ENCODE measurements around the gene TANGO6.

Gene TANGO6

DNA sequence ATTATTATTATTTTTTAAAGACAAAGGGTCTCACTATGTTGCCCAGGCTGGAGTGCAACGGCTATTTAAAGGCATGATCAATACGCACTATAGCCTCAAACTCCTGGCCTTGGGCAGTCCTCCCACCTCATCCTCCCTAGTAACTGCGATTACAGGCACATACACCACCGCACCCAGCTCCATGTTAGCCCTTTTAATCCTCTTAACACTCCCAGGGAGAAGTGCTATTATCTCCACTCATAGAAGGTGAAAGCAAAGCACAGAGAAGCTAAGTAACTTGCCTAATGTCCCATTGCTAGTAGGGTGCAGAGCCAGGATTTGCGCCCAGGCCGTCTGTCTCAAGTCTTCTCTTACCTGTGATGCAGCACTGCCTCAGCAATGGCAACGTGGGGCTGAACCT, 267.1 kb downstream of the TANGO6 start:
- Histone ChIP-seq H3K4me3 (ENCODE audit: low read length in 2 of 2) (no peak overlapping the region), H3K27me3 (ENCODE audit: control insufficient read depth in 1 of 2, insufficient read depth in 2 of 2, low read length in 2 of 2) (peaks cover 26 to 37% of the 10 kb centered on the region in 2 donors), H3K9ac (ENCODE audit: low read length in 2 of 2) (no peak overlapping the region), H3K4me1 (ENCODE audit: control insufficient read depth, insufficient read depth, low read length) (peaks cover 23% of the 10 kb centered on the region), H3K36me3 (ENCODE audit: control insufficient read depth in 2 of 2, insufficient read depth in 2 of 2, low read length in 2 of 2) (peaks cover 16 to 31% of the 10 kb centered on the region in 2 donors), H3K9me3 (ENCODE audit: control insufficient read depth in 2 of 2, low read length in 2 of 2) (no peaks in the 10 kb centered on the region), H3K27ac (ENCODE audit: low read length) (no peak overlapping the region)

DNA sequence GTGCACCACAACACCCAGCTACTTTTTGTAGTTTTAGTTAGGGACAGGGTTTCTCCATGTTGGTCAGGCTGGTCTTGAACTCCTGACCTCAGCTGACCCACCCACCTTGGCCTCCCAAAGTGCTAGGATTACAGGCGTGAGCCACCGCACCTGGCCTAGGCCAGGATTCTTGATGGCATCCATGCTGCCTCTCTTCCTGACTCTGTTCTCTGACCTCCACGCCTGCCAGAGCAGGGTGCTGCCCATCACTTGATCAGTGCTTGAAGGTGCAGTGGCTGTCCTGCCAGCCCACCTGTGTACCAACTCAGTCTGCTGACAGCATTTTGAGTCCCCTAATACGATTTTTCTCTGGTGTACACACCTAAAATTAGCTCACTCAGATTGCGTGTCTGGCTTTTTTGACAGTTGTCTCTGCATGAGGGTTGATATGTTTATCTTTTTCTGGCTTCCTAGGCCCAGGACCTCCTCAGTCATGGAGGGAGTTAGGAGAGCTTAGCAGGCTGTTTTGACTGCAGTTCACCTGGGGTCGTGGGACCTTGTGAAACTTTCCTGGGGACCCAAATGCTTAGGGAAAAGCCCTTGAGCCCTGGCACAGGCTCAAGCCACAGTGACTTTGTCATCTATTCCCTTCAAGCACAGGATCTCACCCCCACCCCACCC, 268.0 kb downstream of the TANGO6 start:
- no peak overlapping the region for H3K4me3 ChIP-seq (ENCODE audit: low read length in 2 of 2)
- peaks cover 18 to 34% of the 10 kb centered on the region in 2 donors for H3K36me3 ChIP-seq (ENCODE audit: control insufficient read depth in 2 of 2, insufficient read depth in 2 of 2, low read length in 2 of 2)
- no peak overlapping the region for H3K27ac ChIP-seq (ENCODE audit: low read length)

DNA sequence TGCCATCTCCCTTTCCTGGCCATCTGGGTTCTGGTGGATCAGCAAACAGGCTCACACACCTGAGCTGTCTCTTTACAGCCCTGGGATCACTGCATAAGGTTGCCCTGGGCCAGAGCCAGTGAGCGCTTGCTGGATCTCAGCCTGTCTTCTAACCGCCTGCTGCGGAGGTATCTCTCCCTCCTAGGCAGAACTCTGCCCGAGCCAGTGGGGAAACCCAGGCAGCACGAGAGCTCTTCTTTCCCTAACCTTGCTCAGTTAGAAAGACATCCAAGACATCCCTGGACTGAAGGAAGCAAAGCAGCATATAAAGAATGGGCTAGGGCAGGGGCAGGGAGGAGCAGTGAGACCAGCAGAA, 268.5 kb downstream of the TANGO6 start:
- H3K27me3 ChIP-seq (ENCODE audit: control insufficient read depth in 1 of 2, insufficient read depth in 2 of 2, low read length in 2 of 2) = peaks cover 25 to 32% of the 10 kb centered on the region in 2 donors
- H3K4me3 ChIP-seq (ENCODE audit: low read length in 2 of 2) = no peak overlapping the region
- peaks cover 19 to 38% of the 10 kb centered on the region in 2 donors for H3K36me3 ChIP-seq (ENCODE audit: control insufficient read depth in 2 of 2, insufficient read depth in 2 of 2, low read length in 2 of 2)
- peaks cover 17% of the 10 kb centered on the region for H3K4me1 ChIP-seq (ENCODE audit: control insufficient read depth, insufficient read depth, low read length)
- no peak overlapping the region for H3K9ac ChIP-seq (ENCODE audit: low read length in 2 of 2)
- H3K27ac ChIP-seq (ENCODE audit: low read length) = no peak overlapping the region
- no peaks in the 10 kb centered on the region for H3K9me3 ChIP-seq (ENCODE audit: control insufficient read depth in 2 of 2, low read length in 2 of 2)

More for the DNA sequence above, 268.0 kb downstream of the TANGO6 start:
- Histone ChIP-seq H3K9me3 (ENCODE audit: control insufficient read depth in 2 of 2, low read length in 2 of 2) (no peaks in the 10 kb centered on the region), H3K9ac (ENCODE audit: low read length in 2 of 2) (no peak overlapping the region), H3K27me3 (ENCODE audit: control insufficient read depth in 1 of 2, insufficient read depth in 2 of 2, low read length in 2 of 2) (peaks cover 26 to 37% of the 10 kb centered on the region in 2 donors), H3K4me1 (ENCODE audit: control insufficient read depth, insufficient read depth, low read length) (peaks cover 20% of the 10 kb centered on the region)

DNA sequence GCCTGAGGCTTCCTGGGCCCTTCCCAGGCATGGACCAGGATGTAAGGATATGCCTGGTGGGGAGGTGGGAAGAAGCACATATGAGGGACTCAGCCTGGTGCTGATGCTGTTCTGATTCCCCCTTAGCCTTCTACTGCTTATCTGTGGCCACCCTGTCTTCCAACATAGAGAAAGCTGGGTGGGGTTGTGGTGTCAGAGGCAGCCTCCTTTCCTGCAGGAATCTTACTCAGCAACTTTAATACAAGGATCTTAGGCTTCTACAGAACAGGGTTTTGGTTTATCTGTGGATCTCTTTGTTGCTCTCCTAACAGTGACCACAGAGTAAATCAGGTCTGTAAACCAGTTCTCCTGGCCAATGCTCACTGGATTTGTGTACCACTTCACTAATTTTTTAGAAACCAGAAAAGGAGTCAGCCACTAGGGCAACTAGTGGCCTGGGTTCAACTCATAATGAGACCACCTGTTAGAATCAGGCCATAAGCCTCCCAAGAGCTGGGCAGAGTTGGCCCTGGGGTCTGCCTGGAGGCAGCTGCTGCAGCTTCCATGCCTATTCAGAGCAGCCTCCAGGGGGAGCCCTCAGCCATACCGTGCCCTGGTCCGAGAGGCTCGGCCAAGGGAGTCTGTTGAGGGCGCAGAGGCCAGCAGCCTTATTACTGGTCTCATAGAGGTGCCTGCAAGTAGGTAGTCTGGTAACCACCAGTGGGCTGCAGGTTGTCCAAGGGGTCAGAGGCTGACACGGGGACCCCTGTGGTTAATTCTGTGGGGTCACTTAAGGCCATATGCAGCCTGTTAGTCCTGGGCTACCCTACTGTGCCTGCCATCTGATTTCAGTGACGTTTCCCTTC, 269.2 kb downstream of the TANGO6 start:
- H3K9me3 ChIP-seq (ENCODE audit: control insufficient read depth in 2 of 2, low read length in 2 of 2) = no peaks in the 10 kb centered on the region
- peaks cover 20 to 26% of the 10 kb centered on the region in 2 donors for H3K27me3 ChIP-seq (ENCODE audit: control insufficient read depth in 1 of 2, insufficient read depth in 2 of 2, low read length in 2 of 2)
- H3K36me3 ChIP-seq (ENCODE audit: control insufficient read depth in 2 of 2, insufficient read depth in 2 of 2, low read length in 2 of 2) = peaks cover 20 to 40% of the 10 kb centered on the region in 2 donors
- peaks cover 11% of the 10 kb centered on the region for H3K4me1 ChIP-seq (ENCODE audit: control insufficient read depth, insufficient read depth, low read length)
- H3K9ac ChIP-seq (ENCODE audit: low read length in 2 of 2) = no peak overlapping the region
- no peak overlapping the region for H3K27ac ChIP-seq (ENCODE audit: low read length)
- H3K4me3 ChIP-seq (ENCODE audit: low read length in 2 of 2) = no peak overlapping the region

DNA sequence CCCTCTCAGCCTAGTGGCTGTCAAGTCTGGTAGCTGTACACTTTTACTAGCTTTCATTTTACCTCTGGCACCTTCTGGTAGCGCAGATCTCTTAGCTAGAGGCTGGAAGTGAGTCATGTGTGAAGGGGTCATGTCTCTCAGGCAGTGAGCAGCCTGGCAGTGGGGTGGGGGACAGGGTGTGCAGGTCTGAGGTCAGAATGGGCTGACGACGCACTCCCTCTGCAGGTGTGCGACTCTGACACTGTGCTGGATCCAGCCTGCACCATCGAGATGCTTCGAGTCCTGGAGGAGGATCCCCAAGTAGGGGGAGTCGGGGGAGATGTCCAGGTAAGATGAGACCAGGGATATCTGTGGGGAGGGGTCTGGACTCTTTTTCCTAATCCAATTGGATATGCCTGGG, 269.9 kb downstream of the TANGO6 start:
- Histone ChIP-seq H3K4me1 (ENCODE audit: control insufficient read depth, insufficient read depth, low read length) (peaks cover 4% of the 10 kb centered on the region), H3K9me3 (ENCODE audit: control insufficient read depth in 2 of 2, low read length in 2 of 2) (no peaks in the 10 kb centered on the region), H3K27ac (ENCODE audit: low read length) (no peak overlapping the region), H3K4me3 (ENCODE audit: low read length in 2 of 2) (no peak overlapping the region), H3K9ac (ENCODE audit: low read length in 2 of 2) (no peak overlapping the region), H3K27me3 (ENCODE audit: control insufficient read depth in 1 of 2, insufficient read depth in 2 of 2, low read length in 2 of 2) (peaks cover 14 to 19% of the 10 kb centered on the region in 2 donors), H3K36me3 (ENCODE audit: control insufficient read depth in 2 of 2, insufficient read depth in 2 of 2, low read length in 2 of 2) (peaks cover 27 to 46% of the 10 kb centered on the region in 2 donors)

DNA sequence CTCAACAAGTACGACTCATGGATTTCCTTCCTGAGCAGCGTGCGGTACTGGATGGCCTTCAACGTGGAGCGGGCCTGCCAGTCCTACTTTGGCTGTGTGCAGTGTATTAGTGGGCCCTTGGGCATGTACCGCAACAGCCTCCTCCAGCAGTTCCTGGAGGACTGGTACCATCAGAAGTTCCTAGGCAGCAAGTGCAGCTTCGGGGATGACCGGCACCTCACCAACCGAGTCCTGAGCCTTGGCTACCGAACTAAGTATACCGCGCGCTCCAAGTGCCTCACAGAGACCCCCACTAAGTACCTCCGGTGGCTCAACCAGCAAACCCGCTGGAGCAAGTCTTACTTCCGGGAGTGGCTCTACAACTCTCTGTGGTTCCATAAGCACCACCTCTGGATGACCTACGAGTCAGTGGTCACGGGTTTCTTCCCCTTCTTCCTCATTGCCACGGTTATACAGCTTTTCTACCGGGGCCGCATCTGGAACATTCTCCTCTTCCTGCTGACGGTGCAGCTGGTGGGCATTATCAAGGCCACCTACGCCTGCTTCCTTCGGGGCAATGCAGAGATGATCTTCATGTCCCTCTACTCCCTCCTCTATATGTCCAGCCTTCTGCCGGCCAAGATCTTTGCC, 271.1 kb downstream of the TANGO6 start:
- Histone ChIP-seq H3K9me3 (ENCODE audit: control insufficient read depth in 2 of 2, low read length in 2 of 2) (no peaks in the 10 kb centered on the region), H3K27me3 (ENCODE audit: control insufficient read depth in 1 of 2, insufficient read depth in 2 of 2, low read length in 2 of 2) (peaks cover 3 to 7% of the 10 kb centered on the region in 2 donors), H3K27ac (ENCODE audit: low read length) (no peak overlapping the region), H3K36me3 (ENCODE audit: control insufficient read depth in 2 of 2, insufficient read depth in 2 of 2, low read length in 2 of 2) (peaks cover 34 to 52% of the 10 kb centered on the region in 2 donors), H3K4me3 (ENCODE audit: low read length in 2 of 2) (no peak overlapping the region), H3K9ac (ENCODE audit: low read length in 2 of 2) (no peak overlapping the region), H3K4me1 (ENCODE audit: control insufficient read depth, insufficient read depth, low read length) (peaks cover 6% of the 10 kb centered on the region)

DNA sequence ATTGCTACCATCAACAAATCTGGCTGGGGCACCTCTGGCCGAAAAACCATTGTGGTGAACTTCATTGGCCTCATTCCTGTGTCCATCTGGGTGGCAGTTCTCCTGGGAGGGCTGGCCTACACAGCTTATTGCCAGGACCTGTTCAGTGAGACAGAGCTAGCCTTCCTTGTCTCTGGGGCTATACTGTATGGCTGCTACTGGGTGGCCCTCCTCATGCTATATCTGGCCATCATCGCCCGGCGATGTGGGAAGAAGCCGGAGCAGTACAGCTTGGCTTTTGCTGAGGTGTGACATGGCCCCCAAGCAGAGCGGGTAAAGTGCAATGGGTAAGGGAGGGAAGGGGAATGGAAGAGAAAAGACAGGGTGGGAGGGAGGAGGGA, 271.6 kb downstream of the TANGO6 start:
- Histone ChIP-seq H3K9ac (ENCODE audit: low read length in 2 of 2) (no peak overlapping the region), H3K4me3 (ENCODE audit: low read length in 2 of 2) (no peak overlapping the region), H3K27ac (ENCODE audit: low read length) (no peak overlapping the region), H3K9me3 (ENCODE audit: control insufficient read depth in 2 of 2, low read length in 2 of 2) (no peaks in the 10 kb centered on the region), H3K36me3 (ENCODE audit: control insufficient read depth in 2 of 2, insufficient read depth in 2 of 2, low read length in 2 of 2) (peaks cover 38 to 50% of the 10 kb centered on the region in 2 donors), H3K27me3 (ENCODE audit: control insufficient read depth in 1 of 2, insufficient read depth in 2 of 2, low read length in 2 of 2) (peaks cover 2% of the 10 kb centered on the region in 2 donors), H3K4me1 (ENCODE audit: control insufficient read depth, insufficient read depth, low read length) (peaks cover 7% of the 10 kb centered on the region)

DNA sequence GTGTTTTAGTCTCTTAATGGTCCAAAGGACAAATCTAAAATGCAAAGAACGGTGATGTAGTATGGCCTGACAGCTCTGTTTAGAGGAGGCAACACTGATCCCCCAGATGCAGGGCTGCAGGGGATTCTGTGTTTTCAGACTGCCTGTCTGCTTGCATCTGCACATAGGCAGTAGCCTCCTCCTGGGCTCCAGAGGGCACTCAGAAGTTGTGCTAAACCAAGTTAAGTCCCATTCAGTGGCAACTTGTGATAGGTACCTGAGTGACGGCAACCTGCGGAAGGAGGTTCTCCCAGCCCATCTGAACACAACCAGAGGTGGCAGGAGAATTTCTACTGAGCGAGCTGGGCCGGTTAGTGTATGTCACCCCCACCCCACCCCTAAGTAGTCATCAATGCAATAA, 272.0 kb downstream of the TANGO6 start:
- Histone ChIP-seq H3K36me3 (ENCODE audit: control insufficient read depth in 2 of 2, insufficient read depth in 2 of 2, low read length in 2 of 2) (peaks cover 42 to 50% of the 10 kb centered on the region in 2 donors), H3K9ac (ENCODE audit: low read length in 2 of 2) (no peak overlapping the region), H3K9me3 (ENCODE audit: control insufficient read depth in 2 of 2, low read length in 2 of 2) (no peaks in the 10 kb centered on the region), H3K27ac (ENCODE audit: low read length) (no peak overlapping the region), H3K4me3 (ENCODE audit: low read length in 2 of 2) (no peak overlapping the region), H3K27me3 (ENCODE audit: control insufficient read depth in 1 of 2, insufficient read depth in 2 of 2, low read length in 2 of 2) (peaks cover 2% of the 10 kb centered on the region in 2 donors), H3K4me1 (ENCODE audit: control insufficient read depth, insufficient read depth, low read length) (peaks cover 7% of the 10 kb centered on the region)

DNA sequence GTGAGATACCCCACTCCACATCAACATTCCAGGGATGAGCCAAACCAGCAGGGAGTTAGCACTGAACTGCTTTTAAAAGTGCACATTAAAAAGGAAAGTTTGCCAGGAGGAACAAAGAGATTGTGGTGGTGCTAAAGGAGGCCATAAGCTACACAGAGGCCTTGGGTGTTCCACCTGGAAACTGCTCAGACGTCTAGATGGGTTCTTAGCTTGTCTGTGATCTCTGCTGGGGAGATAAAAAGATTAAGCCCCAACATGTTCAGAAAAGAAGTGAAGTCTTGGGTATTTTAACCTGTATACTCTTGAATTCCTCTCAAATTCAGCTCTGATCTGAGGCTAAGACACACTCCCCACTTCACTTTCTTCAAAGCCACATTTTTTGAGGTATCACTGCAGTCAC, 272.5 kb downstream of the TANGO6 start:
- Histone ChIP-seq H3K4me1 (ENCODE audit: control insufficient read depth, insufficient read depth, low read length) (peaks cover 7% of the 10 kb centered on the region), H3K36me3 (ENCODE audit: control insufficient read depth in 2 of 2, insufficient read depth in 2 of 2, low read length in 2 of 2) (peaks cover 47% of the 10 kb centered on the region in 2 donors), H3K9me3 (ENCODE audit: control insufficient read depth in 2 of 2, low read length in 2 of 2) (no peaks in the 10 kb centered on the region), H3K27me3 (ENCODE audit: control insufficient read depth in 1 of 2, insufficient read depth in 2 of 2, low read length in 2 of 2) (peaks cover 2% of the 10 kb centered on the region in 2 donors), H3K9ac (ENCODE audit: low read length in 2 of 2) (no peak overlapping the region), H3K4me3 (ENCODE audit: low read length in 2 of 2) (no peak overlapping the region), H3K27ac (ENCODE audit: low read length) (no peak overlapping the region)

DNA sequence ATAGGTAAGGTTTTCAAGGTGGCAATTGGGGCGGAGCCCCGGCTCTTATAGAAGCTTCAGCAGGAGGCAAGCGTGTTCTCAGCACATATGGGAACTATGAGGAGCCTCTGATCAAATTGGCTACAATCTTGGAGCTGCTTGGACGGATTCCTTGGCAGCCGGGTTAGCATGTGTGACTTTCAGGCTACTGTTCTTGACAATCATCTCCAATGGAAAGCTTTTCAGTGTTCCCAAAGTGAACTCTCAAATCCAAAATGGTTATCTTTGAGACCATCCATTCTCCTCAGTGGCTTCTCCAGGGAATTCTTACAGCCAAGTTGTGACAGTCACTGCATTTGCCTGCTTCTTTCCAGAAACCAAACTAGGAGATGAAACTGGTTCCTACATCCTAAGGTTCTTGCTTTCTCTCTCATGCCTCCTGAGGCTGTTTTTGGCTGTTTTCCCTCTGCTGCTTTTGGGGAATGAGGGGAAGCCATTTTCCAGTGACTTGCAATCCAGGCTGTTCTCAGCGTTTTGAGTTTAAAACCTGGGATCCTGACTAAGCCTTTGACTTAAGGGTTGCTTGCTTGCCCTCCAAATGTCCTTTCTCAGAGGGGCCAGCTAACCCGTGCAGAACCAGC, 273.0 kb downstream of the TANGO6 start:
- Histone ChIP-seq H3K36me3 (ENCODE audit: control insufficient read depth in 2 of 2, insufficient read depth in 2 of 2, low read length in 2 of 2) (peaks cover 48 to 49% of the 10 kb centered on the region in 2 donors), H3K4me3 (ENCODE audit: low read length in 2 of 2) (no peak overlapping the region), H3K9me3 (ENCODE audit: control insufficient read depth in 2 of 2, low read length in 2 of 2) (no peaks in the 10 kb centered on the region), H3K27ac (ENCODE audit: low read length) (no peak overlapping the region), H3K9ac (ENCODE audit: low read length in 2 of 2) (no peak overlapping the region), H3K4me1 (ENCODE audit: control insufficient read depth, insufficient read depth, low read length) (peaks cover 7% of the 10 kb centered on the region), H3K27me3 (ENCODE audit: control insufficient read depth in 1 of 2, insufficient read depth in 2 of 2, low read length in 2 of 2) (peaks cover 1 to 2% of the 10 kb centered on the region in 2 donors)
